ENCODE data around the gene GPR137C.

Gene GPR137C, protein sequence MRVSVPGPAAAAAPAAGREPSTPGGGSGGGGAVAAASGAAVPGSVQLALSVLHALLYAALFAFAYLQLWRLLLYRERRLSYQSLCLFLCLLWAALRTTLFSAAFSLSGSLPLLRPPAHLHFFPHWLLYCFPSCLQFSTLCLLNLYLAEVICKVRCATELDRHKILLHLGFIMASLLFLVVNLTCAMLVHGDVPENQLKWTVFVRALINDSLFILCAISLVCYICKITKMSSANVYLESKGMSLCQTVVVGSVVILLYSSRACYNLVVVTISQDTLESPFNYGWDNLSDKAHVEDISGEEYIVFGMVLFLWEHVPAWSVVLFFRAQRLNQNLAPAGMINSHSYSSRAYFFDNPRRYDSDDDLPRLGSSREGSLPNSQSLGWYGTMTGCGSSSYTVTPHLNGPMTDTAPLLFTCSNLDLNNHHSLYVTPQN

DNA sequence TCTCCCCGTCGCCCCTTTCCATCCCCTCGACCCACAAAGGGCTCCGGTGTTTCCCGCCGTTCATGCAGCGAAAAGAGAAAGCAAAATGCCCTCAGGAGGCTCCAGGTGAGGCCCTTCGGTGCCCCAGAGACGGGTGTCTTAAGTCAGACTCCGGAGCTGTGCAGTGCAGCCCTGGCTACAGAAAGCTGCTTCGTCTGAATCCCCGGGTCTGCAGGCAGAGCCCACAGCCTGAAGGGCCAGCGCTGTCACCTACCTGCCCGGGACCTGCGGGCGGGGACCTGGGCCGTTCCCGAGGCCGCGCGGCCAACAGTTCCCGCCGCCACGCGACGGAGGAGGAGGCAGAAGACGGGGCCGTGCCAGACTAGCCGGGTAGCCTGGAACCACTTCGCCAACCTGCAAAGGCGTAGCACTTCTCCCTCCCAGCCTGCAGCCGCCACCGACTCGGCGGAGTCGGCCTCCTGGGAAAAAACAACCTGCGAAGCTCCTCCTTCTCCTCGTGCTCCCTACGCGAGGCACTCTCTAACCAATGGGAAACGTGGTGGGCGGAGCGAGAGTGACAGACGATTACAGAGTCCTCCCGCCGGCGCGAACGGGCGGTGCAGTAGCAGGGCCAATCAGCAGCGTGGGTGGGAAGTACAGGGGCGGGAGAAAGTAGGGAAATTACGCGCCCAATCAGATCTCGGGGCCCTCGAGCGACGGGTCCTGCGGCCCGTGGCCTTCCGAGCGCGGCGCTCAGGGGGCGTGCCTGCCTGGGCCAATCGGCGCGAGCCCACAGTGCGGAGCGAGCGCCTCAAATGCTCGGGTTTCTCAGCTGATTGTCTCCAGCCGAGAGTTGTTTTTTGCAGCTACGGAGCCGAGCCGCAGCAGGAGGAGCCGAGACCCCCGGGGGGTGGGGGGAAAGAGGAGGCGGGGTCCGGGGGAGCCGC, at the start of gene GPR137C, which contains the start of gene TXNDC16:
GPR137C (plus strand) TSS at position 774 of the 926 bp plus-strand sequence. CDS start 312 bp downstream, outside the sequence.
TXNDC16 (minus strand) TSS at position 443 of the 926 bp plus-strand sequence. CDS start 8,948 bp downstream, outside the sequence.
- DNase-seq, result peak; percentile 82 to 100 (median 100)

DNA sequence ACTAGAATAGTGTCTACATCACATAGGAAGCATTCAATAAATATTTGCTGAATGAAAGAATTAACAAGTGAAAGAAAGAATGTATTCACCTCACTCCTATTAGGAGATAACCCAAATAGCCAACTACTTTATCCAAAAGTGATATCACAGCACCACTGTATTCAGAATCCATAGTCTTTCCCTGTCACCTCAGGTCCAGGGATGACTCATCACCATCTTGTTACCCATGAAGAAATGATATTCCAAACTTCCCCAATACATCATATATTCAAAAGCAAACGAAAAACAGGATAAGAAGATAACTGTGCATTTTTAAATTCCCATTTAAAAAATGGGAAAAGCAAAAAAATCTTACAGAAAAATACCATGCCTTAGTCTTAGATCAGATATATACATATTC, 39.4 kb upstream of the GPR137C start:
- no peak for DNase-seq

DNA sequence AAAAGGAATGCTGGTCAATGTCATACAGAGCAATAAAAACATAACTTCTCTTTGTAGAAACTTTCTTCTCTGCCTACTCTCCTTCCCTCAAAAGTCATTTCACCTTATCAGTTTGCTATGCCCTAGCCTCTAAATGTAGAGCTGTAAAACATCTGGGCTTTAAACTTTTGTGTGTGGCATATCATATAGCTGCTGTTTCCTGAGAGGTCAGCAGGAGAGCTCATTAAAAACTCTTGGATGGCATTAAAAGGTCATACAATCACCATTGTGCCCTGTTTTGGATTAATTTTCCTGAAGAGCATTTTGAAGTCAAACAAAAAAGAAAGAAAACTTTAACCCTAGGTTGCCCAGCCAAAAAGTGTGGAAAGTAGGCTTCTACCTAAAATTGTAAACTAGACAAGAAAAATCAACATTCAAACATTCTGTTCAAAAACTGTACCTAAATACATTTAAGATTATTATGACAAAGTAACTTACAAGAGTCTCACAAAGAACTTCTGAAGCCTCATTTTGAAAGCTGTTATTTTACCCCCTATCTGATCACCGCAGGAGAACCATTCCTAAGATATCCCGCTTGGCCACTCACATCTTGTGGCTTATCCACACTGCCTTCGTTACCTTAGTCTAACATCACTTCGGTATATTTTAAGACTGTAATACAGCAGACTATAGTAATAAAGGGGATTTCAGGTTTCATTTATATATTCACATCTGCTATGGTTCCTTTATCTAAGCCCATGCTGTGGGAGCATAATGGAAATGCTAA, 38.4 kb upstream of the GPR137C start:
- no peak for DNase-seq

DNA sequence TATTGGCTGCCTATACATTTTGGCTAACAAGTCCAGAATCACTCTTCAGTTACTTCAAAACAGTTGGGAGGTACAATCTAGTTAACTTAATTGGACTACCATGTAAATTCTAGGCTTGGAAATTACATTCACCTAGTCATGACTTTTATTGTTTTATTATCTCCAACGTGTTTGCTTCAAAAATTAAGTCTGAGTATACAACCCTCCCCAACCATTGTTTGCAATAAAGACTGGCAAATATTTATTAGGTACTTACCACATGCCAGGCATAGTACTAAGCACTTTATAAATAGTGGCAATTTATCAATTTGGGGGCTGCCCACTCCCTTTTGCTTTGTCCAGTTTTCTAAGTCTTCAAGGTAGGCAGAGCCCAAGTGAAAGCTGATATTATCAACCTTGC, 30.6 kb upstream of the GPR137C start:
- DNase-seq, result no peak

- DNase-seq, result no peak
Measured at GRCh38 chr14:52522581-52523345, 29.9 kb upstream of the GPR137C start.

GRCh38 chr14:52527052-52527451, 25.6 kb upstream of the GPR137C start:
- no peak for DNase-seq

GRCh38 chr14:52531481-52531880, 21.2 kb upstream of the GPR137C start:
- DNase-seq, result no peak

- no peak for DNase-seq
Measured at GRCh38 chr14:52536269-52536668, 16.4 kb upstream of the GPR137C start.

GRCh38 chr14:52538623-52539022, 14.0 kb upstream of the GPR137C start:
- no peak for DNase-seq

GRCh38 chr14:52545584-52546317, 6.9 kb upstream of the GPR137C start:
- DNase-seq, result no peak

DNA sequence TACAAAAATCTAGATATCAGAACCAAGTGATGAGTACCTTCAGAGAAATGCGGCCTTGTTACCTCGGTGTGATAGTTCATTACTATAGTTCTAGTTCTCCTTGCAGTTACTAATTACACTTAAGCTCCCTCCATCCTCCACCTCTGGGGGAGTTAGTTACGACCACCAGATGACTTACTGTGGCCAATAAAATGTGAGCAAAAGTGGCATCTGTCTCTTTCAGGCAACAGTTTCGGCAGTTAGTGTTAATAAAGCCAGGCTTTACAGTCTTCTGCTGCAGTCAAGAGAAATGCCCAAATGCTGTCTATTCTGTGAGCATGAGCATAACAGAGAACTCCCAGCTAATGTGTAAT, 6.3 kb upstream of the GPR137C start:
- DNase-seq, result no peak

DNA sequence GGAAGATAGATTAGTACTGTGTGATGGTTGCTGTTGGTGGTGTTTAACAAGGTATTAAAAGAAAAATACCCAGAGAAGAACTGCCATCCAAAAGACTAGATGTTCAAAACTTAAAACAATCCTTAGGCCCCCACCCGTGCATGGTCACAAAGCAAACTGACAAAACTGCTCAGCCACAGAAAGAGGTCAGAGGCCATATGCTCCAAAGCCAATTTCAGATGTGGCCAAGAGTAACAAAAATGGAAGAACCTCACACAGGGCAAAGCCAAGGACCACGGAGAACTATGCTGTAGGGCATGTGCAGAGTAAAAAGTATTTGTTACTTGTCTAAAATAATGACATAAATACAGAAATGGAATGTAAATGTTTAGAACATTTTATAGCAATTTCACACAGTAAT, 5.6 kb upstream of the GPR137C start:
- DNase-seq, result no peak

- DNase-seq, result no peak
Measured at GRCh38 chr14:52547526-52547925, 5.1 kb upstream of the GPR137C start.

- DNase-seq, result no peak
Measured at GRCh38 chr14:52550661-52551060, 2.0 kb upstream of the GPR137C start.

- DNase-seq, result no peak
Measured at GRCh38 chr14:52551205-52551604, 1.4 kb upstream of the GPR137C start.

- DNase-seq, result peak in 19 of 56 donors; percentile 1 to 52 (median 11)
Measured at GRCh38 chr14:52551696-52552062, 957 bp upstream of the GPR137C start.

GRCh38 chr14:52553002-52553670, 500 bp downstream of the GPR137C start:
- peak in 27 of 56 donors; percentile 2 to 52 (median 31) for DNase-seq

- DNase-seq, result peak in 55 of 56 donors; percentile 11 to 85 (median 63)
Measured at GRCh38 chr14:52553671-52554575, 1.3 kb downstream of the GPR137C start.
